ENCODE data around the gene C1orf146. TPM values are rescaled to one million over a fixed set of nuclear protein-coding genes. Genes with fewer than 3 reads are reported as not detected.
"Not testable (repeated sequence)": the region's sequence is repeated elsewhere in the genome, so short reads cannot be mapped to it uniquely, and the experiment has no call there.

Gene C1orf146
- total and polyA plus RNA-seq, 2 of the 4 experiments (the other 2 are of a cell fraction) = not detected

DNA sequence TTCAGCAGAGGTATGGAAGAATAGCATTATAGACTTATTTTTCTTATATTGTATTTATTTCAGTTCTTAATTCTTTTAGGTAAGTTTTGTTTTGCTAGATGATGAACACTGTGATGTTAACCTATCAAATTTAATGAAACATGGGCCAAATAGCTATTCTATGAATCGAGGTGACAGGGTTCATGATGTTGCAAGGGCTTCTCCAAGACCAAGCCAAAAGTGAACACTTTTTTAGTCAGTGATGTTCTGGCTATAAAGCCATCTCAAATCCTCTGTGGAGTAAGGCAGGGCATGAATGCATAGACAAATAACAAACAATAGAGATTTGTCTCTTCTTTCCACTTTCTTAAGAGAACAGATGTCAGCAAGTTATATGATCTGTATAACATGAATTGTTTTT lies 26.7 kb downstream of the C1orf146 start:
- POLR2A ChIA-PET (ENCODE audit: unreplicated experiment) = no interaction called here
- Histone ChIP-seq H3K9me1 (ENCODE audit: insufficient read depth, low read length) (no peaks in the 10 kb centered on the region), H3K4me1 (ENCODE audit: control insufficient read depth, insufficient read depth, low read length) (no peaks in the 10 kb centered on the region), H4K20me1 (ENCODE audit: insufficient read depth, low read length) (no peaks in the 10 kb centered on the region), H4K8ac (ENCODE audit: low read depth in 2 of 2, low read length in 2 of 2) (no peak overlapping the region), H3K4ac (ENCODE audit: low read depth, low read length) (no peak overlapping the region), H3K56ac (ENCODE audit: extremely low read depth, insufficient read depth, low read length) (no peak overlapping the region), H2BK20ac (ENCODE audit: low read depth, low read length) (no peak overlapping the region), H3K27ac (ENCODE audit: insufficient read depth, low read length) (no peak overlapping the region), H3K9me3 (ENCODE audit: control insufficient read depth, insufficient read depth, low read length) (no peaks in the 10 kb centered on the region), H3K36me3 (ENCODE audit: control insufficient read depth, insufficient read depth, low read length) (peaks cover 3% of the 10 kb centered on the region), H3K18ac (ENCODE audit: low read depth, low read length) (no peak overlapping the region), H3K14ac (replicated peaks; ENCODE audit: low read depth, low read length) (no peak overlapping the region), H2BK15ac (ENCODE audit: low read depth, low read length) (no peak overlapping the region), H3K27me3 (ENCODE audit: control insufficient read depth, insufficient read depth, low read length) (no peaks in the 10 kb centered on the region), H2AFZ (replicated peaks; ENCODE audit: low read length, poor library complexity) (no peak overlapping the region), H2AK9ac (replicated peaks; ENCODE audit: low read depth, low read length, poor library complexity) (no peak overlapping the region), H2AK5ac (ENCODE audit: low read depth, low read length) (no peak overlapping the region), H3K9ac (ENCODE audit: low read depth, low read length) (no peak overlapping the region), H3K79me1 (ENCODE audit: low read depth in 1 of 2, low read length in 2 of 2) (no peaks in the 10 kb centered on the region), H4K5ac (ENCODE audit: low read depth, low read length) (no peak overlapping the region), H3K23ac (ENCODE audit: low read depth, low read length) (no peak overlapping the region), H3K4me3 (ENCODE audit: insufficient read depth, low read depth, low read length) (no peak overlapping the region), H4K91ac (ENCODE audit: insufficient read depth, low read depth, low read length) (no peak overlapping the region), H3K4me2 (ENCODE audit: low read depth, low read length) (no peak overlapping the region), H2BK120ac (ENCODE audit: low read depth, low read length) (no peak overlapping the region), H2BK5ac (ENCODE audit: low read depth, low read length, poor library complexity, severe bottlenecking) (no peak overlapping the region)
- intact Hi-C loops (cut with micrococcal nuclease) = no loop called here
- CTCF ChIA-PET = no interaction called here
- WGBS, 2 experiments (ENCODE audit: extremely low coverage in 2 of 2, insufficient read length in 1 of 2) = no CpG with 5 or more reads among the region's 1 CpG
- ATAC-seq (ENCODE audit: low read depth) = no peak; the same call in 1 of the 2 replicates
- BruUV-seq (replicated peaks) = no TSS peak
- dilution Hi-C loops (cut with HindIII; ENCODE audit: low sequenced_read_pairs, unreplicated experiment) = no loop called here
- TF ChIP-seq MAFK (IDR thresholded peaks at IDR 0.05; ENCODE audit: low read depth, low read length) (no peak), RCOR1 (IDR thresholded peaks at IDR 0.05; ENCODE audit: insufficient replicate concordance, low read length) (no peak), NFE2L2 (IDR thresholded peaks at IDR 0.05; ENCODE audit: low read depth, low read length) (no peak), CHD1 (IDR thresholded peaks at IDR 0.05; ENCODE audit: low read depth, low read length) (no peak), POLR2A (IDR thresholded peaks at IDR 0.05; ENCODE audit: low read depth, low read length) (no peak)
- DNase-seq = peak; percentile 28
- in situ Hi-C loops (cut with MboI; ENCODE audit: low sequenced_read_pairs) = no loop called here

DNA sequence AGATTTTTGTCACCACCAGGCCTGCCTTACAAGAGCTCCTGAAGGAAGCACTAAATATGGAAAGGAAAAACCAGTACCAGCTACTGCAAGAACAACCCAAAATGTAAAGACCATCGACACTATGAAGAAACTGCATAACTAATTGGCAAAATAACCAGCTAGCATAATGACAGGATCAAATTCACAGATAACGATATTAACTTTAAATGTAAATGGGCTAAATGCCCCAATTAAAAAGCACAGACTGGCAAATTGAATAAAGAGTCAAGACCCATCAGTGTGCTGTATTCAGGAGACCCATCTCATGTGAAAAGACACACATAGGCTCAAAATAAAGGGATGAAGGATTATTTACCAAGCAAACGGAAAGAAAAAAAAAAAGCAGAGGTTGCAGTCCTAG lies 37.0 kb downstream of the C1orf146 start:
- H2BK5ac ChIP-seq (ENCODE audit: low read depth, low read length, poor library complexity, severe bottlenecking); H2BK20ac ChIP-seq (ENCODE audit: low read depth, low read length); H3K23ac ChIP-seq (ENCODE audit: low read depth, low read length); H3K4me2 ChIP-seq (ENCODE audit: low read depth, low read length); CTCF ChIA-PET; H3K9me3 ChIP-seq (ENCODE audit: control insufficient read depth, insufficient read depth, low read length); H3K4me1 ChIP-seq (ENCODE audit: control insufficient read depth, insufficient read depth, low read length); H4K8ac ChIP-seq (ENCODE audit: low read depth in 2 of 2, low read length in 2 of 2); in situ Hi-C loops (cut with MboI; ENCODE audit: low sequenced_read_pairs); ATAC-seq (ENCODE audit: low read depth); H2BK15ac ChIP-seq (ENCODE audit: low read depth, low read length); H2AK9ac ChIP-seq (replicated peaks; ENCODE audit: low read depth, low read length, poor library complexity); H4K91ac ChIP-seq (ENCODE audit: insufficient read depth, low read depth, low read length); H2AFZ ChIP-seq (replicated peaks; ENCODE audit: low read length, poor library complexity); H3K36me3 ChIP-seq (ENCODE audit: control insufficient read depth, insufficient read depth, low read length); intact Hi-C loops (cut with micrococcal nuclease); H3K4ac ChIP-seq (ENCODE audit: low read depth, low read length); H2BK120ac ChIP-seq (ENCODE audit: low read depth, low read length); H3K56ac ChIP-seq (ENCODE audit: extremely low read depth, insufficient read depth, low read length); DNase-seq; H4K5ac ChIP-seq (ENCODE audit: low read depth, low read length); H3K18ac ChIP-seq (ENCODE audit: low read depth, low read length); H4K20me1 ChIP-seq (ENCODE audit: insufficient read depth, low read length); dilution Hi-C loops (cut with HindIII; ENCODE audit: low sequenced_read_pairs, unreplicated experiment); H3K27me3 ChIP-seq (ENCODE audit: control insufficient read depth, insufficient read depth, low read length); H3K9ac ChIP-seq (ENCODE audit: low read depth, low read length); POLR2A ChIA-PET (ENCODE audit: unreplicated experiment); H3K4me3 ChIP-seq (ENCODE audit: insufficient read depth, low read depth, low read length); H3K9me1 ChIP-seq (ENCODE audit: insufficient read depth, low read length); BruUV-seq (replicated peaks); H3K79me1 ChIP-seq (ENCODE audit: low read depth in 1 of 2, low read length in 2 of 2); H3K14ac ChIP-seq (replicated peaks; ENCODE audit: low read depth, low read length); H2AK5ac ChIP-seq (ENCODE audit: low read depth, low read length); H3K27ac ChIP-seq (ENCODE audit: insufficient read depth, low read length): not testable (repeated sequence)
- WGBS, 2 experiments (ENCODE audit: extremely low coverage in 2 of 2, insufficient read length in 1 of 2) = no CpG with 5 or more reads among the region's 3 CpGs
